ENCODE results near the gene CACNA2D3.

CACNA2D3 gene

GRCh38 chr3:54905920-54906319 is 783.6 kb downstream of the CACNA2D3 start:
- no peak for DNase-seq

DNA sequence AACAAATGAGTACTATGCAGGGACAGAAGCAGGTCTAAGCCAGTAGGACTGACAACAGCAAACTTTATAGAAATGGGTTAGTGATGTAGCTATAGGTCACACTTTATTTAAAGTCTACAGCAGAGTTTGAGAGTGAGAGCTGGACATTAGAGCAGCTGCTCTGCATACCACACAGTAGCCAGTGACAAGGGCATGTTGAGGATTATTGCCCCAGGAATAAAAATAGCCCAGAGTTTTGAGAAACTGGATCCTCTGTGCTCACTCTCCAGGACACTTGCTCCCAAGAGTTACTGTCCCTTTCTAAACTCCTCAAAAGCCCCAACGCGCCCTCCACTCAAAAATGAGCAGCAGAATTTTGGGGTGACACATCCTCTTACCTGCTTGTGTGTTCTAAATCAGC is 784.4 kb downstream of the CACNA2D3 start:
- no peak for DNase-seq

DNA sequence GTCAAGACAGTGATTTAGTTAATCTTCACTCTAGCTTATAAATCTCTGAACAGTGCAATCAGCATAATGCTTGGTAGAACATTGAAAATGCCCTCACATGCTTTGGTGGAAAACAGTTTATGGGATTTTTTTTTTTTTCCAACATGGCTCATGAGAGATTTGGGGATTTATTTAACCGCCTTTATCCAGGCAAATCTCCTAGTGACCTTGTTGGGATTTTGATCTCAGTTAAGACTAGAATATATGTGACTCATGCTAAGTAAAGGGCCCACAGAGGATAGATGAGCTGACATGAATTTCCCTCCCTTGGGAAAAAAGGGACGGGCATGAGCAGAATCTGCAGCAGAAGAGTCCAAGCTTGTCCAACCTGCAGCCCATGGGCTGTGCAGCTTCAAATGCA is 786.8 kb downstream of the CACNA2D3 start:
- DNase-seq = no peak

- DNase-seq = no peak
Measured at GRCh38 chr3:54914180-54914579, 791.8 kb downstream of the CACNA2D3 start.

- DNase-seq = no peak
Measured at GRCh38 chr3:54915181-54915580, 792.8 kb downstream of the CACNA2D3 start.

DNA sequence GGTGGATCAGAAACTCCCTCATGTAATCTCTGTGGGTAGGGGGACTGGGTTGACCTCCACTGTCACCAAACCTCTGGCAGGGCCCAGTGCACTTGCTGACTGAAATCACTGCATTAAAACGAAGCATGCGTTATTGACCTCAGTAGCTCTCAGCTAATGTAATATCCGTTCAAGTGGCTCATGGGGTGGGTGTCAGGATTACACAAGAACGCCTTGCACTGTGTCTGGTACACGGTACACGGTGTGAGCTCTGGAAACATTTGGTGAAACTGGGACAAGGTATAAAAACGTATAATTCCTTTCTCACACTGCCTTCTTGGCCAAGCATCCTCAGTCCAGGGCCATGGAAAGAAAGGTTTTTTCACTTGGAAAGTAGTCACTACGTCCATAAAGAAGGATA is 793.6 kb downstream of the CACNA2D3 start:
- DNase-seq = no peak

DNA sequence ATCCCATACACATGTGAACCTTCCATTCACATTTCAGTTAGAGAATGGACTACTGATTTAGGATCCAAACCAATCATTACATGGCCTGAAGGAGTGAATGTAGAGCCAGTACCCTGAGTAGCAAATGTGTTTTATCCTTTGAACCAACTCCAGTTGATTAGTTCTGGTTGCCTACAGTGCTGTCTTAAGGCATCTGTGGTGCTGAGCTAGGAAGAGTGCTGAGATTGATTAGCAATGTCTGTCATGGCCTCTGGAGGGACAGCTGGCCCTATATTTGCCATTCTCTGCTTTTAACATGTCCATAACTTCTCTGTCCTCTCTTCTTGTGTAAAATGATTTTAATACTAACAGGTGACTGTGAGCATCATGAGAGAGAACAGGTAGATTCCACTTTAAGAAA is 794.4 kb downstream of the CACNA2D3 start:
- no peak for DNase-seq

GRCh38 chr3:54917174-54917573 is 794.8 kb downstream of the CACNA2D3 start:
- no peak for DNase-seq

DNA sequence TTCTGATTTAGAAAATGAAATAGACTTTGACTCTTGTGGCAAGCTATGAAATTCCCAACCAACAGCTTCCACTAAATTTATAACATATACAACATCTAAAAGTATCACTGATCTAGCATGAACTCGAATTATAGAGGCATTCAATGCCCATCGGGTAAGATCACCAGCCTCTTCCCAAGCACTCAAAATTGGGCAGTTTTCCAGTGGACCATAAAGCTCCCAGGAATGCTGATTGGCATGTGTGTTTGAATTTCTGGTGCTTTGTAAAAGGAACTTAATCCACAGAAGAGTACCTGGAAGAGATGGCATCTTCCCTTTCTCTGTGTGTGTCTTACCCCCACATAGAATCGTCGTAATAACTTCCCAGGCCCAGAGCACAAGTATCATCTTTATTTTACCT is 795.5 kb downstream of the CACNA2D3 start:
- DNase-seq = no peak

GRCh38 chr3:54918516-54918915 is 796.2 kb downstream of the CACNA2D3 start:
- DNase-seq = no peak

DNA sequence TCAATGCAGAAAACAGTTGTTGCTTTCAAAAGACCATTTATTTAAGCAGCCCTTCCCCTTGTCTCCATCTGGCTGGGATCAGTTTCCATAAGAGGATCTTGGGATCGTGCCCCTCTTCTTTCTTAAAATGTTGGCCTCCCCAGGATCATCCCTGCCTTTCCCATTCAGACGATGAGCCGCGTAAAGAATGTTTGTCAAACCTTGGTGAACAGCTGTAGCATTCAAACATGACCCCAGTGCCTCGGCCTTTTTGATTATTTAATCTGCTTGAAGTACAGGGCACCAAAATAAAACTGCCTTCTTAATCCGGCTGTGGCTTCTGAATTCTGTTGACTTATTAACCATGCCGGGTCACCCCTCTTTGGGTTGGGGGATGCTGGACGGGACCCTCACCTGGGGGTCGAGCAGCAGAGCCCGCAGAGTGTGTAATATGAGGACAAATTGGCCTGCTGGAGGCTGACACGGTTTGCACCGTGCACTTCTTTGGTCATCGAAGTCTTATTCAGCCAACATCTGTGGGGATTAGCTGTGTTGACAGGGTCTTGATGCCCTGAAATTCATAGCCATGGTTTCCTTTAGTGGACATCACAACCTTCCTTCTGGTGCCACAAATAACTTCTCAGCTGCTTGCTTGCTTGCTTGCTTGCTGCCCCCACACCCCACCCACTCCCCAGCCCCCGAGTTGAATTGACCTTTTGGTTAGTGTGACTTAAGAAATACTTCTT is 805.9 kb downstream of the CACNA2D3 start, which contains the start of gene LRTM1:
LRTM1 (minus strand) TSS at position 14 of the 725 bp plus-strand sequence. CDS start 148 bp downstream, outside the sequence.
- DNase-seq = no peak

DNA sequence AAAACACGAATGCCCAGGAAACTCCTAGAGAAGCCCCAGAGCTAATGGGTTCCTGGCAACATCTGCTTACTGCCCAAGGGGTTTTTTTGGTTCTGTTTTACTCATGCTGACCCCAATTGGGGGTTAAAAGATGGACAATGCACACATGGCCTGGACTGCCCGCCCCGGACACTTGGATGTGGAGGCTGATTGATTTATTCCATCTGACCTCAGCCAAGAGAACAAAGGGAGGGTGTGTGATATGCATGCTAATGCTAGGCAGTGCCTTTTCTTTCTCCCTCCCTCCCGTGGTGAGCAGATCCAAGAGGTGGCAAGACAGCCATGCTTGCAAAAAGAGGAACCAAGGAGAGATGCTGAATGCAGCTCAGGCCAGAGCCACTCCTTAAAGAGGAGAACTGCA is 808.8 kb downstream of the CACNA2D3 start:
- no peak for DNase-seq

- DNase-seq = no peak
Measured at GRCh38 chr3:54932606-54933005, 810.3 kb downstream of the CACNA2D3 start.

GRCh38 chr3:54935869-54936268 is 813.5 kb downstream of the CACNA2D3 start:
- DNase-seq = no peak

GRCh38 chr3:54936561-54936960 is 814.2 kb downstream of the CACNA2D3 start:
- DNase-seq = no peak

GRCh38 chr3:54939557-54940300 is 817.4 kb downstream of the CACNA2D3 start:
- no peak for DNase-seq

GRCh38 chr3:54940971-54941370 is 818.6 kb downstream of the CACNA2D3 start:
- DNase-seq = no peak

DNA sequence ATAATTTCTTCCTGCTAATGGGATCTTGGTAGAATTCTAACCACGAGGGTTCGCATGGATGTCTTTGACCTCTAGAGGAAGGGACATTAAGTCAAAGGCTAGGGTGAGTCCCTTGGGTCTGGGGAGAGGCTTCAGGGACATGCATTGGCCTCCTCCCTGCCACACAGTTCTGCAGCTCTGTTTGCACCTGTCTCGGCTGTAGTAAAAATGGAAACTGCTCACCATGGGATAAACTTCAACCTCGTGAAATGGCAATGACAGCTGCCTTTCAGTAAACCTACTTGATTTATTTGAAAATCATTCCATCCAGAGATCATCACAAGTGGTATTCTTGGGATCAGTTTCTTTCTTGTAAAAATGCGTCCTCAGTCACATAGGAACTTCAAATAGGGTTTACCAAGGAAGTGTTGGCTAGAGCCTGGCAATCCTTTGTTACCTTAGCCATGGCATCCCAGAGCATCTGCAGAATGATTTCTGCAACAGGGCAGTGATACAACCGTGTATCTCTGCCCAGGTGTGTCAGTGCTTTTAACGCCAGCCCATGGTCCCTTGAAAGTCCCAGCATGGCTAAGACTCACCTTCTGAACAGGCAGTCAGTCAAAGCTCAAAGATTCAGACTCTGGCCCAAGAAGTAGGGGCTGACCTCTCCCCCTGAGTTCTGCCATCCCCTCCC is 819.5 kb downstream of the CACNA2D3 start:
- DNase-seq = no peak

GRCh38 chr3:54949491-54950044 is 827.2 kb downstream of the CACNA2D3 start:
- no peak for DNase-seq

GRCh38 chr3:54950391-54951003 is 828.1 kb downstream of the CACNA2D3 start:
- DNase-seq = no peak

GRCh38 chr3:54951405-54951804 is 829.1 kb downstream of the CACNA2D3 start:
- no peak for DNase-seq

DNA sequence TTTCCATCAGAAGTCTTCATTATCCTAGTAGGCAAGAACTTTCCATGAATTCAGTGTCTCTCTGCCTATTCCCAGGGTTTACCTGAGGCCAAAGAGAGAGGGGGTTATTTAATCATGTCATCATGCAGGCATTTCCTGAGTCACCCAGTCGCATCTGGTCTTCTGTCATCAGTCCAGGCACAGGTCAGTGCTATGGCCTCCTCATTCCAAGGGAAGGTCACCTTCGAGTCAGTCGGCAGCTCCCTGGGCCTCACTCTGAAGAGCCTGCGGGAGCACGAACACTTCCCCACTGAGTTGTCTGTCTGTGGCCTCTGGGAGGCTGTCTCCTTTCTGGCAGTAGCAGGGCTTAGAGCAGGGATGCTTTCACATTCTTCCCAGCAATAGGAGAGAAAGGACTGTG is 831.7 kb downstream of the CACNA2D3 start:
- no peak for DNase-seq

DNA sequence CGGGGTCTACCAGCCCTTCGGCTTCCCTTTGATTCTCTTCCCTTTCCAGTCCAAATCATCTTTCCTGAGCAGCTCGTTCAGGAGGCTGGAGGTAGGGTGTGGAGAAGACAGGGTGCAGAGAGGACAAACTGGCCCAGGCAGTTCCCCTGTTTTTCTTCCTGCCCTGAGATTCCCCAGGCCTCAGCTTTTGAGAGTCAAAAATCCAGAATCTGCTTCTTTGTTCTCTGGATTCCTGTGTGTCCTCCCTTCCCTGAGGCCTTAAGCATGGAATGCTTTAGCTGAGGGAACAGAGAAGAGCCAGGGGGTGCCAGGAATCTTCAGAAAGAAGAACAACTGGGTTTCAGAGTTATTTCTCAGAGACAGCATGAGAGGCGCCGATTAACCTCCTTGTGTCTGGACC is 832.2 kb downstream of the CACNA2D3 start:
- no peak for DNase-seq

All from GF-D8 (cell line).